Measurements from ENCODE around the gene RAB3D. TPM values are rescaled to one million over a fixed set of nuclear protein-coding genes. Genes with fewer than 3 reads are reported as not detected.

The RAB3D gene
- total RNA-seq, 1 donor from 2014 or later, result 33.9 TPM

- intact Hi-C loops (cut with DNase I), result loop anchor here (5.0 kb wide), 1 partner anchor 54 kb away; no protein-coding TSS in a partner anchor
- Histone ChIP-seq H3K27ac (peak overlapping the region; percentile 55), H3K27me3 (no peaks in the 10 kb centered on the region), H3K4me1 (peaks cover 81% of the 10 kb centered on the region), H3K36me3 (no peaks in the 10 kb centered on the region), H3K9me3 (no peaks in the 10 kb centered on the region), H3K4me3 (no peak overlapping the region)
- TF ChIP-seq POLR2AphosphoS5 (IDR thresholded peaks at IDR 0.05; ENCODE audit: insufficient read depth in 1 of 2, low read depth in 1 of 2) (no peak), POLR2A (IDR thresholded peaks at IDR 0.05) (no peak)
- TF ChIP-seq, protein P1, sequence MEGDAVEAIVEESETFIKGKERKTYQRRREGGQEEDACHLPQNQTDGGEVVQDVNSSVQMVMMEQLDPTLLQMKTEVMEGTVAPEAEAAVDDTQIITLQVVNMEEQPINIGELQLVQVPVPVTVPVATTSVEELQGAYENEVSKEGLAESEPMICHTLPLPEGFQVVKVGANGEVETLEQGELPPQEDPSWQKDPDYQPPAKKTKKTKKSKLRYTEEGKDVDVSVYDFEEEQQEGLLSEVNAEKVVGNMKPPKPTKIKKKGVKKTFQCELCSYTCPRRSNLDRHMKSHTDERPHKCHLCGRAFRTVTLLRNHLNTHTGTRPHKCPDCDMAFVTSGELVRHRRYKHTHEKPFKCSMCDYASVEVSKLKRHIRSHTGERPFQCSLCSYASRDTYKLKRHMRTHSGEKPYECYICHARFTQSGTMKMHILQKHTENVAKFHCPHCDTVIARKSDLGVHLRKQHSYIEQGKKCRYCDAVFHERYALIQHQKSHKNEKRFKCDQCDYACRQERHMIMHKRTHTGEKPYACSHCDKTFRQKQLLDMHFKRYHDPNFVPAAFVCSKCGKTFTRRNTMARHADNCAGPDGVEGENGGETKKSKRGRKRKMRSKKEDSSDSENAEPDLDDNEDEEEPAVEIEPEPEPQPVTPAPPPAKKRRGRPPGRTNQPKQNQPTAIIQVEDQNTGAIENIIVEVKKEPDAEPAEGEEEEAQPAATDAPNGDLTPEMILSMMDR (IDR thresholded peaks at IDR 0.05), result no peak
- no peak for DNase-seq (ENCODE audit: extremely low spot score in 2 of 2)
Observed at GRCh38 chr19:11378319-11379189, 39.1 kb upstream of the RAB3D start.

GRCh38 chr19:11377756-11378155 is 38.3 kb upstream of the RAB3D start:
- Histone ChIP-seq H3K36me3 (no peaks in the 10 kb centered on the region), H3K4me1 (peaks cover 75% of the 10 kb centered on the region), H3K27ac (peak overlapping the region; percentile 55), H3K9me3 (no peaks in the 10 kb centered on the region), H3K4me3 (no peak overlapping the region), H3K27me3 (no peaks in the 10 kb centered on the region)
- intact Hi-C loops (cut with DNase I), result loop anchor here (5.0 kb wide), 1 partner anchor 55 kb away; no protein-coding TSS in a partner anchor
- no peak for TF ChIP-seq POLR2AphosphoS5 (IDR thresholded peaks at IDR 0.05; ENCODE audit: insufficient read depth in 1 of 2, low read depth in 1 of 2)
- no peak for TF ChIP-seq POLR2A (IDR thresholded peaks at IDR 0.05)
- TF ChIP-seq, protein P1 (IDR thresholded peaks at IDR 0.05), result no peak
- DNase-seq (ENCODE audit: extremely low spot score in 2 of 2), result no peak

GRCh38 chr19:11377237-11377636 is 37.8 kb upstream of the RAB3D start:
- Histone ChIP-seq H3K9me3 (no peaks in the 10 kb centered on the region), H3K36me3 (no peaks in the 10 kb centered on the region), H3K27me3 (no peaks in the 10 kb centered on the region), H3K27ac (peak overlapping the region; percentile 42), H3K4me3 (no peak overlapping the region), H3K4me1 (peaks cover 73% of the 10 kb centered on the region)
- intact Hi-C loops (cut with DNase I), result loop anchor here (5.0 kb wide), 1 partner anchor 55 kb away; no protein-coding TSS in a partner anchor
- peak in 1 of 2 donors; percentile 22 for TF ChIP-seq POLR2AphosphoS5 (IDR thresholded peaks at IDR 0.05; ENCODE audit: insufficient read depth in 1 of 2, low read depth in 1 of 2)
- no peak for TF ChIP-seq POLR2A (IDR thresholded peaks at IDR 0.05)
- TF ChIP-seq, protein P1 (IDR thresholded peaks at IDR 0.05), result no peak
- DNase-seq (ENCODE audit: extremely low spot score in 2 of 2), result no peak

GRCh38 chr19:11375143-11375948 is 35.9 kb upstream of the RAB3D start:
- TF ChIP-seq POLR2AphosphoS5 (IDR thresholded peaks at IDR 0.05; ENCODE audit: insufficient read depth in 1 of 2, low read depth in 1 of 2), result peak; percentile 18 to 29
- TF ChIP-seq POLR2A (IDR thresholded peaks at IDR 0.05), result peak in 1 of 2 donors; percentile 75
- TF ChIP-seq, protein P1 (IDR thresholded peaks at IDR 0.05), result no peak
- Histone ChIP-seq H3K36me3 (no peaks in the 10 kb centered on the region), H3K4me3 (peak overlapping the region; percentile 60 to 64), H3K9me3 (no peaks in the 10 kb centered on the region), H3K27me3 (no peaks in the 10 kb centered on the region), H3K27ac (peak overlapping the region; percentile 86), H3K4me1 (peaks cover 58% of the 10 kb centered on the region)
- intact Hi-C loops (cut with DNase I), result loop anchor here (5.0 kb wide), 1 partner anchor 57 kb away; no protein-coding TSS in a partner anchor
- DNase-seq (ENCODE audit: extremely low spot score in 2 of 2), result no peak

All from vagina (tissue), 2 donors.